GM23338 (cell line): ENCODE data around the gene ARRDC1. TPM values are rescaled to one million over a fixed set of nuclear protein-coding genes. Genes with fewer than 3 reads are reported as not detected.

Experiments used
- ATAC-seq: fragments of 200-7000 bp; cut with Tn5 transposase; 3 replicates; pipeline ENCODE4 v1.9.1; 2020
- DNase-seq: peaks from one replicate; pipeline ENCODE4 v3.0.0-alpha.2; 2015; ENCODE audit warnings: low spot score
- H2AFZ ChIP-seq: fragments of 200-600 bp; sonication (generic); 2 replicates; pipeline ENCODE4 v1.8.0; 2016; ENCODE audit warnings: antibody characterized with exemption, mild to moderate bottlenecking, moderate library complexity
- H3F3A ChIP-seq: fragments of 200-600 bp; sonication (generic); replicated peaks from 2 replicates; pipeline ENCODE4 v1.8.0; 2017; ENCODE audit warnings: antibody characterized with exemption, mixed run types, low read depth
- H3K27ac ChIP-seq: fragments of 200-600 bp; sonication (generic); 2 replicates; pipeline ENCODE4 v1.6.1; 2016; ENCODE audit warnings: low read depth
- H3K27me3 ChIP-seq: fragments of 200-600 bp; sonication (generic); 2 replicates; pipeline ENCODE4 v1.8.0; 2016; ENCODE audit warnings: mild to moderate bottlenecking, mixed run types, moderate library complexity; ENCODE audit not compliant: insufficient read depth
- H3K36me3 ChIP-seq: fragments of 200-600 bp; sonication (generic); 2 replicates; pipeline ENCODE4 v1.8.0; 2016; ENCODE audit warnings: mild to moderate bottlenecking; ENCODE audit not compliant: insufficient read depth
- H3K4me1 ChIP-seq: fragments of 200-600 bp; sonication (generic); 2 replicates; pipeline ENCODE4 v1.8.0; 2016; ENCODE audit warnings: mild to moderate bottlenecking, moderate library complexity; ENCODE audit not compliant: insufficient read depth
- H3K4me2 ChIP-seq: fragments of 200-600 bp; sonication (generic); 2 replicates; pipeline ENCODE4 v1.7.1; 2017; ENCODE audit warnings: mixed run types
- H3K4me3 ChIP-seq: fragments of 200-600 bp; sonication (generic); 2 replicates; pipeline ENCODE4 v1.6.1; 2016; ENCODE audit warnings: mixed run types
- H3K79me2 ChIP-seq: fragments of 200-600 bp; sonication (generic); replicated peaks from 2 replicates; pipeline ENCODE4 v1.8.0; 2017; ENCODE audit warnings: mild to moderate bottlenecking; ENCODE audit not compliant: insufficient read depth
- H3K9me2 ChIP-seq: fragments of 200-600 bp; sonication (generic); 2 replicates; pipeline ENCODE4 v1.8.0; 2017; ENCODE audit not compliant: insufficient read depth
- H4K20me1 ChIP-seq: fragments of 200-600 bp; sonication (generic); replicated peaks from 2 replicates; pipeline ENCODE4 v1.8.0; 2017; ENCODE audit warnings: mild to moderate bottlenecking; ENCODE audit not compliant: insufficient read depth
- H3K27ac Mint-ChIP-seq: 2 replicates; pipeline ENCODE4 v1.8.0; 2020; ENCODE audit warnings: inconsistent platforms, mild to moderate bottlenecking, moderate library complexity, mixed read lengths
- H3K27me3 Mint-ChIP-seq: 3 replicates; pipeline ENCODE4 v1.8.0; 2022; ENCODE audit warnings: low read depth, mild to moderate bottlenecking, moderate library complexity, mixed read lengths, inconsistent platforms; ENCODE audit not compliant: insufficient read depth, poor library complexity
- H3K36me3 Mint-ChIP-seq: 3 replicates; pipeline ENCODE4 v1.8.0; 2021; ENCODE audit warnings: low read depth, mild to moderate bottlenecking, inconsistent platforms, moderate library complexity, mixed read lengths
- H3K4me1 Mint-ChIP-seq: 3 replicates; pipeline ENCODE4 v1.8.0; 2020; ENCODE audit warnings: mild to moderate bottlenecking, inconsistent platforms, mixed read lengths
- H3K4me3 Mint-ChIP-seq: 3 replicates; pipeline ENCODE4 v1.8.0; 2021; ENCODE audit warnings: moderate library complexity, mild to moderate bottlenecking, inconsistent platforms, mixed read lengths
- H3K9me3 Mint-ChIP-seq: 3 replicates; pipeline ENCODE4 v1.8.0; 2020; ENCODE audit warnings: moderate library complexity, mild to moderate bottlenecking, inconsistent platforms, mixed read lengths
- CREB1 ChIP-seq: fragments of 250-450 bp; sonication (Bioruptor Pico); IDR thresholded peaks from 2 replicates; pipeline ENCODE4 v1.5.0; 2020; ENCODE audit warnings: low read depth, mild to moderate bottlenecking, moderate library complexity
- ETS1 ChIP-seq: IDR thresholded peaks from 2 replicates; pipeline ENCODE4 v1.6.1; 2016; ENCODE audit warnings: antibody characterized with exemption
- EZH2 ChIP-seq: fragments of 200-600 bp; sonication (generic); IDR thresholded peaks from one replicate; pipeline ENCODE4 v1.8.0; 2017; ENCODE audit warnings: antibody characterized with exemption, mild to moderate bottlenecking, low read depth; ENCODE audit not compliant: unreplicated experiment
- EZH2phosphoT487 ChIP-seq: fragments of 200-600 bp; sonication (generic); IDR thresholded peaks from one replicate; pipeline ENCODE4 v1.8.1; 2018; ENCODE audit warnings: antibody characterized with exemption; ENCODE audit not compliant: unreplicated experiment
- JUNB ChIP-seq: IDR thresholded peaks from one replicate; pipeline ENCODE4 v1.6.1; 2016; ENCODE audit warnings: antibody characterized with exemption; ENCODE audit not compliant: unreplicated experiment
- POLR2AphosphoS5 ChIP-seq: IDR thresholded peaks from 2 replicates; pipeline ENCODE4 v1.6.1; 2016; ENCODE audit warnings: antibody characterized with exemption, low read depth
- ZNF331 ChIP-seq: fragments of 250-450 bp; sonication (Bioruptor Pico); IDR thresholded peaks from 2 replicates; pipeline ENCODE4 v1.5.0; 2020; ENCODE audit warnings: low read depth, mild to moderate bottlenecking, moderate library complexity
- ZNF462 ChIP-seq: fragments of 250-450 bp; sonication (Bioruptor Pico); IDR thresholded peaks from 2 replicates; pipeline ENCODE4 v1.5.0; 2020; ENCODE audit warnings: mild to moderate bottlenecking, moderate library complexity
- polyA plus RNA-seq: library from polyadenylated mRNA; unstranded; fragments of >200 nt; fragmentation: Nextera tagmentation; extraction: Ambion mirVana; gene quantifications from 2 replicates; pipeline ENCODE4 v1.2.1, GENCODE V29; 2016
- total RNA-seq: library from RNA; depleted of rRNA; stranded (reverse); fragments of >200 nt; shearing (Covaris generic); gene quantifications from 2 replicates; pipeline ENCODE4 v1.2.3, GENCODE V29; 2014

The ARRDC1 gene
- total and polyA plus RNA-seq, 2 experiments from 2014 or later, result 36.6 to 63.8 TPM

- TF ChIP-seq ZNF331 (no peak), CREB1 (no peak), EZH2phosphoT487 (no peak)
These were observed 26.3 kb upstream of the ARRDC1 start (continued) for GRCh38 chr9:137579259-137579604.

GRCh38 chr9:137580209-137580953 lies 25.1 kb upstream of the ARRDC1 start:
- Histone ChIP-seq H2AFZ (no peak overlapping the region), H4K20me1 (peaks cover 20% of the 10 kb centered on the region), H3K27me3 (no peaks in the 10 kb centered on the region), H3K36me3 (peaks cover 9% of the 10 kb centered on the region; the same call in 1 of the 2 replicates), H3K27ac (no peak overlapping the region), H3K4me1 (peaks cover 20% of the 10 kb centered on the region), H3K4me2 (peak overlapping the region; percentile 98), H3K79me2 (peaks cover 41% of the 10 kb centered on the region), H3F3A (peaks cover 24% of the 10 kb centered on the region; the same call in 1 of the 2 replicates), H3K4me3 (0 out of 2 replicates have a peak overlapping the region, but pooled peaks have one; percentile 13), H3K9me2 (no peaks in the 10 kb centered on the region)
- Mint-ChIP-seq H3K36me3 (peaks cover 58% of the 10 kb centered on the region), H3K9me3 (no peaks in the 10 kb centered on the region), H3K4me3 (no peak overlapping the region; the same call in 2 of the 3 replicates), H3K27ac (peak overlapping the region; percentile 86), H3K4me1 (peaks cover 31% of the 10 kb centered on the region), H3K27me3 (peaks cover 29% of the 10 kb centered on the region)
- no peak for TF ChIP-seq CREB1
- TF ChIP-seq ETS1, result no peak
- no peak for TF ChIP-seq JUNB
- no peak for TF ChIP-seq EZH2
- no peak for TF ChIP-seq POLR2AphosphoS5
- TF ChIP-seq ZNF462 (CRISPR knock-in tag), result no peak
- DNase-seq (peak; percentile 38), ATAC-seq (no peak)
